Measurements from ENCODE around the gene MMP21.

Gene MMP21

DNA sequence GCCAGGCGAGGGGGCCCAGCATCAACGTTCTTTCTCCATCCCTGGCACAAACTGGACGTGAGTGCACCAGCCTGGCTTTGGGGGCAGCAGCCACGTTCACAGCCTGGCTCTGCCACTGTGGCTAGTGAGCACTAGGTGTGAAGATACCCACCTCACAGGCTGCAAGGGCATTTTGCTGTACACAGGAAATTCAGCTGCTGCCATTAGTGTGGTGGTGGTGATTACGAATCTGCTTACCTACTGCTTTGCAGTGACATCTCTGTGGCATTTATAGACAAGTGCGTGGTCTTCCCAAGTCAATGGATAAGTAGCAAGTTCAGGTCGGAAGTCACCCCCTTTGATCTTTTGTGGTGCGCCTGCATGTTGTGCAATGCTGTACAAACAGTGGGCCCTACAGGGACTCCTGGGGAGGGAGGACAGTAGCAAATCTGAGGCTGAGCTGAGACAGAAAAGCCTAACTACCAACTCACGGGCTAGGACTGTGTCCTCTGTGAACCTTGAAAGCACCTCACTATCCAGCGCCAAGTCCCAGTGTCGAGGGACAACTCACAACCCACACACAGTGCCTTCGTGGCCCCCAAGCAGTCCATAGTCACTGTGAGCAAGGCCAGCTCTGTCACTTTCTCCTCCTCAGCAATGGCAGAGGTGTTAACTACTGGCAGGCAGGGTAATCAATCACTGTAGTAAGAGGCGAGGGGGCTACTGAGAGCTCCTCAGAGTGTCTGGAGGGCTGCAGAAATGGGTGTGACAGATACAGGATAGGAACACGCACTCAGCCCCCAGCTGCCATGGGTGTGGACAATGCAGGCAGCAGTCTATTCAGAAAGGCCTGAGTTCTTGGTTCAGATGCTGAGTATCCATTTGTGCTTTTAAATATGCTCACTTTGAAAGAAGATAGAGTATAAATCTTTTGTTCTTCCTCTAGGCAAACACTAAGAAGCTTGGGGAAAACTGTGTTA lies 17.0 kb upstream of the MMP21 start:
- no peak for DNase-seq

DNA sequence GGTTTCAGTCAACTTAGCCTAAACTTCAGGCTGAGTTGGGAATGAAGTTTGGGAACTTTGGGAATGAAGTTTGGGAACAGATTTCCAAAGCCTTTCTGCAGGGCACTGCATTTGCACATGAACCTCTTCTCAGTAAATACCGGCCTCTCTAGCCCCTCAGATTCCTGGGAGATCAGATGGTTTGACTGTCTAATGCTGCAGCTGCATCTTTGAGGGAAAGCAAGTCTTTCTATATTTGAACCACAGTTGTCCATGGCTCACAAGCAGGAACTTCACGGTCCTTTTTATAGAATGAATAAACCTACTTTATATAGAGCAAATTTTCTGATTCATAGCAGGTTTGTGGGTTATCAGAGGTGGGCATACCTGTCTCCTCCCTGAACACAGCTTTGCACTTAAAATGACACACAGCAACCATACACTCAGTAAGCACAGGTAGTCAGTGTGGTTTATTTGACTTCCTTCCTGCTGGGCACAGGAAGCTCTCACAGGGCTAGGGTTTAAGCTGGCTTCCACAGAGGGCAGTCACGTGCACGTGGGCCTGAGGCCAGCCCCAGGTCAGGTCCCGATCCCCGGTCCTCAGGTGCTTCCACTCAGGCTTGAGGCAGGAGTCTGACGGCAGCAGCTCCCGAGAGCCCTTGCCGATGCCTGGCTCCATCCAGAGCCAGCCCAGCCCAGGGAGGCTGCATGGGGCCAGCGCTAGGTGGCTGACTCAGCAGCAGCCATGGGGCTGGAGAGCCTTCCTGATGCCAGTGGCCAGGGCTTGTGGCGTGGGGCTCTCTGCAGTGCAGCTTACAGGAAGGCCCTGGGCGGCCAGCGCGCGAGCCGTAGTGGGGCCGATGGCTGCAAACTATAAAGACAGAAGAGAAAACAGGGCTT lies 12.8 kb upstream of the MMP21 start:
- no peak for DNase-seq

- no peak for DNase-seq
Measured at GRCh38 chr10:125785791-125786190, 10.2 kb upstream of the MMP21 start.

DNA sequence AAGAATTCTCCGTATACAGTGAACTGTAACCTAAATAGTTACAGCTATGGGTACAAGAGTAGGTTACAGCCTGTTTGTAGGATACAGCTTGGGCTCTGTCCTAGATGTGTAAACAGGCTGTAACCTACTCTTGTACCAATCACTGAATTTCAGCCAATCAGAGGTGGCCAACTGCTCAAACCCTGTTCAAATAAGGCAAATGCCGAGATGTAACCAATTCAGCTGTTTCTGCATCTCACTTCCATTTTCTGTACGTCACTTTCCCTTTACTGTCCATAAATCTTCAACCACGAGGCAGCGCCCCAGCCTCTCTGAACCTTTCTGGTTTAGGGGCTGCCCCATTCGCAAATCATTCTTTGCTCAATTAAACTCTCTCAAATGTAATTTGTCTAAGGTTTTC lies 8.3 kb upstream of the MMP21 start:
- DNase-seq = no peak

- DNase-seq = no peak
Measured at GRCh38 chr10:125783408-125783807, 7.8 kb upstream of the MMP21 start.

DNA sequence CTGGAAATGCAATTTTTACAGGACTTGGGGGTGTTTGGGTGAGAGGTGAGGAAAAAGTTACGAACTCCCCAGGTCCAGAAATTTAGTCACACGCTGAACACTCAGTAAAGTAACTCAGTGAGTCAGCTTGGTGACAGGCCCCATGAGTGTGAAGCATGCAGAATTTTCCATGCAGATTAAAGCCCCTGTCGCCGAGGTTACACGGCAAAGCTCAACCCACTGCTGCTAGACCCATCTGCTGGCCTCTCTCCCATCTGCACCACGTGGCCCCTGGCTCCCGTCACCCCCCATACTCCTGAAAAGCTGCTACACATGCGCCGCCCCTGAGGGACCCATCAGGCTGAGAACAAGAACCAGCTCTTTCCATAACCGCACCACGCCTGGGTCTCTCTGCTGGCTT lies 7.0 kb upstream of the MMP21 start:
- DNase-seq = peak; percentile 5

GRCh38 chr10:125782054-125782453 lies 6.4 kb upstream of the MMP21 start:
- no peak for DNase-seq

DNA sequence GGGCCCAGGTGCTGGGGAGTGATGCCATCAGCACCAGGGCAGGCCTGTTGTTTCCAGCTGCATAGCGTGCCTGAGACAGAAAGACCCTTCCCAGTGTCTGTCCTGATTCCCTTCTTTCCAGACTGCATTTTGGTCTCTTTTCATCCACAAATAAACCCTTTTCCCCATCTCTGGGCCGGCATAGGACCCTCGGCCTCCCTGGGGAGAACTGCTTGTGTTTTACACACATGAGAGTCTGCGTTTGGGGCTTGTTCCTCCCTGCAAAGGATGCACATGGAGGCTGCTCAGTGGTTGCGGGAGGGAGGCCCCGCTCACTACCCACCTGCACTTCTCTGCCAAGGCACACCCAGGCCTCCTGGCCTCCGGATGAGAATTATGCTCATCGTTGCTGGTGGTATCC lies 5.8 kb upstream of the MMP21 start:
- DNase-seq = no peak

DNA sequence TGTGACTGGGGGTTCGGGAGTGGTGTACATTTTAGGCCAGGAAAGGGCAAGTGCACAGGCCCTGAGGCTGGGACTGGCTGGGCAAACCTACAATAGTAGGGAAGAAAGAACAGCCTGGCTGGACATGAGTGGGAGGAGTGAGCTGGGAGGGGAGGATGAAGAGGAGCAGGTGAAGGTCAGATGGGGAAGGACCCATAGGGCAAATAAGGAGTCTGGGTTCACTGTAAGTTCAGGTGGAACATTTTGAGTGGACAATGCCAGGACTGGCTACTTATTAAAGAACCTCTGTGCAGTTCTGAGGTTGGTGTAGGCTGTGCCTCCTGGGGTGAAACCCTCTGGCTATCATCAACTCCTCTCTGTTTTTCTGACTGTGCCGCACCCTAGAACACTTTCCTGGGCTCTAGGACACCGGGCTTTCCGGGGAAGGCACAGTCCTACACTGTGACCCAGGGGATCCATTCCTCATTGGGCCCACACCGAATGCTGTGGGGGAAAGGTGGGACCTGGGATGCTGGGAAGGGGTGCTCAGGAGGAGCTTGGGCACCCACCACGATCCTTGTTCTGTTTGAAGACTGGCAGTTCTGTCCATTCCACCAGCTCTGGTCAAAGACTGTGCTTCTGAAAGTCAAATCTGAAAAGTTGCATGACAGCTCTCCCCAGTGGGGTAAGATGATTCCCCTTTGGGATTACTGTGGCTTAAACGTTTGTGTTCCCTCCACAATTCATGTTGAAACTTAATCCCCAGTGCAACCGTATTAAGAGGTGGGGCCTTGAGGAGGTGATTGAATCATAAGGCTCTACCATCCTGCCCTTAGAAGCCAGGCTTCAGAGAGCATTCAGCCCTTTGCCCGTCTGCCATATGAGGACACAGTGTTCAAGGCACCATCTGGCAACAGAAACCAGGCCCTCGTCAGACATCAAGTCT lies 4.0 kb upstream of the MMP21 start:
- peak; percentile 62 for DNase-seq

DNA sequence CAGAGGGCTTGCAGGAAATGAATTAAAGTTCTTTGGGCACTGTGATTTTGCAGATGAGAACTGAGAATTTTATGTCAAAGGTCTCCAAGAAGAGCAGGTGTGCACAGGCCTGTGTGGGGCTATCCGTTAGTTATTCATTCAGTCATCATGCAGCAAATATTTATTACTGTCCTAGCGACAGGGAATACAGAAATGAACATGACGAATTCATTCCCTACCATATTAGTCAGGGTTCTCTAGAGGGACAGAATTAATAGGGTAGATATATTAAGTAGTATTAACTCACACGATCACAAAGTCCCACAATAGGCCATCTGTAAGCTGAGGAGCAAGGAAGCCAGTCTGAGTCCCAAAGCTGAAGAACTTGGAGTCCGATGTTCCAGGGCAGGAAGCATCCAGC lies 2.9 kb upstream of the MMP21 start:
- no peak for DNase-seq

DNA sequence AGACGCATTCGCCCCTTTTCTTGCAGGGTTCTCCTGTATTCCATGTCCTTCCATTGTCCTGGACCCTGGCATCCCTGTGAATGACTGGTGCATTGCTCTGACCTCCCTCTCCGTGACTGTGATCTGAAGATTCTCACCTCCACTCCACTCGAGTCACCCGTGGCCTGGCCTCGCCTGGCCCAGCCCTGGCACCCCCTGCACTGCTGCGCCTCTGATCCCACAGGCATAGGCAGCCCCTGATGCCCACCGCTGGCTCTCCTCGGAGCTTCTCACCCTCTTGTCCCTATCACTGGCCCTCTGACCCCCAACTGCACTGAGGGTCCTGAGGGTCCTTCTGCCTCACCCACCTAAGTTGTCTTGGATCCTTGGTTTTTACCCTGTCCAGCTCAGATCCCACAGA lies 2.2 kb upstream of the MMP21 start:
- no peak for DNase-seq

- no peak for DNase-seq
Measured at GRCh38 chr10:125774581-125775191, 935 bp downstream of the MMP21 start.

- DNase-seq = no peak
Measured at GRCh38 chr10:125773687-125774543, 1.7 kb downstream of the MMP21 start.

GRCh38 chr10:125772864-125773180 lies 2.8 kb downstream of the MMP21 start:
- DNase-seq = no peak

- DNase-seq = no peak
Measured at GRCh38 chr10:125772112-125772863, 3.3 kb downstream of the MMP21 start.

GRCh38 chr10:125770844-125771243 lies 4.8 kb downstream of the MMP21 start:
- DNase-seq = no peak

DNA sequence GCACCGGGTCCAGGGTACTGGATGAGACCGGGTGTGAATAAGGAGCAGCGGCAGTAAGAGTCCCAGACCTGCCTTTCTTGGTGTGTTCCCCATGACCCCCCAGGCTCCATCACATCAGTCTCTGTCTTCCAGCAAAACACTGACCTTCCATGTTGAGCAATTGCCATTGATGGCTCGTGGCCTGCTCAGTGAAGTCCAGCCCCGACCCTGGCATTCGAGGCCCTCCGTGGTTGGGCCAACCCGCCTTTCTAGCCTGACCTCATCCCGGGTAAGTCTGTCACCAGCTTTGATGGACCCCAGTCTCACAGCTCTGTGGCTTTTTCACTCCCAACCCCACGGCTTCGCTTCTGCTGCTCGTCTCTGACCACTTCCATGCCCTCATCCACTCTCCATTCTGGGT lies 6.4 kb downstream of the MMP21 start:
- DNase-seq = no peak

- peak; percentile 0 for DNase-seq
Measured at GRCh38 chr10:125768219-125768855, 7.3 kb downstream of the MMP21 start.

- no peak for DNase-seq
Measured at GRCh38 chr10:125766511-125766910, 9.1 kb downstream of the MMP21 start.

DNA sequence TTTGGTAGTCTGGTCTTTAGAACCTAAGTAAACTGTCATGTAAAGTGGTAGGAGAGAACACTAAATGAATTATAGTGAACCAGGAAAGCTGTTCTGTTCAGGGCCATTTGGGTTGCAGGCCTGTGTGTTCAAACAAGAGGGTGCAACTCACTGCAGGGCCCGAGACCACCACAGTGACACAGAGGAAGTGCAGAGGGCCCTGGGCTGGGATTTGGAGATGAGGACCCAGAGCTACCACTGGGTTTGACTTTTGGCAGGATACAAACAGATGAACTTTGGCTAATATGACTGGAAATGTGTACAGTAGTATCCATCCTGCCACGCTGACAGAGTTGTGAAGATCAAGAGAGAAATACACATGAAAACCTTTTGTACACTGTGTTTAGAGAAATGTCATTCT lies 9.8 kb downstream of the MMP21 start:
- DNase-seq = no peak
